GDM1 (cell line): ENCODE results near the gene BIRC2.
"Not testable (repeated sequence)": the region's sequence is repeated elsewhere in the genome, so short reads cannot be mapped to it uniquely, and the experiment has no call there.

Experiments
- DNase-seq: peaks from one replicate; lab custom pipeline; 2025; lab: John Stamatoyannopoulos, UW

Gene BIRC2

DNA sequence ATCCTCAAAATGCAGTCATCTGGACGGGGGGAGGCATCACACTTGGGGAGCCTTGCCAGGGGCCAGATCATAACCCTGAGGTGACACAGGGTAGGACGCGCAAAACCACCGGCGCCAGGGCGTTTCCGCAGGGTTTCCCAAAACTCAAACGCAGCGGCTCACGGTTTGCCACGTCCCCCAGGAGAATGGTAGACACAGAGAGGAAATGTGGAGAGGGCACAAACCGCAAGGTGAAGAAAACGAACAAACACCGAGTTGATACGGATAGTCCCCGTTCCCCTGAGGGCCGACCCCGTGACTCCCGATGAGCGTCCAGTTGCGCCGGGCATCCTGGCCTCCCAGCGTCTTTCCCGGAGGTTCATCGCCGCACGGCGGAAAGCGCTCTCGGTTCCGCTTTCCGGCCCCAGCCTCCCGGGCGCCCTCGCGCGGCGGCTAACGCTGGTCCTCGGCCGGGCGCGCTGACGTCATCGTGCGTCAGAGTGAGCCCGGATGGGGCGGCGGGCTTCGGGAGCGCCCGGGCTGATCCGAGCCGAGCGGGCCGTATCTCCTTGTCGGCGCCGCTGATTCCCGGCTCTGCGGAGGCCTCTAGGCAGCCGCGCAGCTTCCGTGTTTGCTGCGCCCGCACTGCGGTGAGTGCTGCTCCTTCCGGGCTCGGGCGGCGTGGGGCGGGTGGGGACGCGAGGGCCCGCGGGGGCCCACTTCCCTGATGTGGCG, at the start of gene BIRC2:
Gene BIRC2, plus strand, starts transcription at position 467 of the 714 bp plus-strand sequence. CDS start 2,641 bp downstream, outside the sequence.
- peak; percentile 95 for DNase-seq

DNA sequence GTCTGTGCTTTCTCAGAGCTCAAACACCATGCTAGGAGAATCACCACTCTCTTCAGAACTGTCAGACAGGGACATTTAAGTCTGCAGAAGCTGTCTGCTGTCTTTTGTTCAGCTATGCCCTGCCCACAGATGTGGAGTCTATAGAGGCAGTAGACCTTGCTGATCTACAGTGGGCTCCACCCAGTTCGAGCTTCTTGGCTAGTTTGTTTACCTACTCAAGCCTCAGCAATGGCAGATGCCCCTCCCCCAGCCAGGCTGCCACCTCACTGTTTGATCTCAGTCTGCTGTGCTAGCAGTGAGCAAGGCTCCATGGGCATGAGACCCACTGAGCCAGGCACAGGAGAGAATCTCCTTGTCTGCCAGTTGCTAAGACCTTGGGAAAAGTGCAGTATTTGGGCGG, 46.2 kb upstream of the BIRC2 start:
- DNase-seq = not testable (repeated sequence)

GRCh38 chr11:102302241-102302640, 44.8 kb upstream of the BIRC2 start:
- no peak for DNase-seq

- DNase-seq = no peak
Observed at GRCh38 chr11:102304686-102305085, 42.3 kb upstream of the BIRC2 start.

- DNase-seq = no peak
Observed at GRCh38 chr11:102305352-102306047, 41.5 kb upstream of the BIRC2 start.

GRCh38 chr11:102306048-102306597, 40.9 kb upstream of the BIRC2 start:
- DNase-seq = no peak

DNA sequence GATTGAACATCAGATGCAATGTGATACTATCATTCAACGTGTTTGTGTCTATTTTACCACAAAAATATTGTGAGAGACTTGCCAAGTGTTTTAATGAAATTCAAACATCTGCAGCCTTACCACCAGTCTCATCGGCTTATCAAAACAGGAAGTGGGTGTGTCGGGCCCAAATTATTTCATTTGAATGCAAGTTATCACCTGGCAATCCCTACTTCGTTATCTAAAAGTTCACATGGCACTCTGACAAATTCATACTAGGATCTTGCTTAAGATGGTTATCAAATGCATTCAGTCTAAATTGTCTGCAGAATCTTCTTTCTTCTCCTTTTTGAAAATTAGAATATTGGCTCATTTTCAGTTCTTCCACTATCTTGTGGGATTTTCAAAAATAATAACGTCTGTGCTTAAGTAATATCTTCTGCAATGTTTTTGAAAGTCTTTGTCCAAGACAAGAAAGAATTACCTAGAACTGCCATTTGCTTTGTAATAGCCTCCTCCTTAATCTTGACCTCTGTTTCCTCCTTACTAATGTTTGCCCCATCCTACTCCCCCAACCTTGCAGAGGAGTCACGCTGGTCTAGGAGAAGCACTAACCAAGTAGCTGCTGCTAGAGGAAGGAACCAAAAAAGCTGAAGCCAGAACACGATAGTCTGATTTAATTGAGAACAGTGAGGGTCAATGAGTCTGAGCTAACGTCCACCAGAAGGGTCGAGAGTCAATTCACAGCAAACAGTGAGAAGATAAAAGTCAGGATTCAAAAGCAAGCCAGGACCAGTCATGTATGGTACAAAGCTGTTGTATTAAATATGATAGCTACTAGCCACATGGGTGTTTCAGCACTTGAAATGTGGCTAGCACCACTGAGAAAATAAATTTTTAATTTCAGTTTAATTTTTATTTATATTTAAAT, 39.9 kb upstream of the BIRC2 start:
- DNase-seq = no peak

DNA sequence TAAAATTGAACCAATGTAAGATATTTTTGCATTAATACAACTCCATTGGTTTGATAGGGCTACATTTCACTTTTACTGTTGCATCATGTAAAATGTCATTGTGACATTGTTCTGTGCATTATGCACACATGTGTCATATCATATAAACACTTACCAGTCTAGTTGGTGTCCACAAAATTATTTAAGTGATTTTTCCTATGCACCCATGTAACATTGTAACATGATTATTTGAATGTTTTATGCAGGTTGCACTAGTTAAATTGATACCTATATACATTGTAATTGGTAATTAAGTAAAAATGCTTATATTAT, 39.3 kb upstream of the BIRC2 start:
- no peak for DNase-seq

DNA sequence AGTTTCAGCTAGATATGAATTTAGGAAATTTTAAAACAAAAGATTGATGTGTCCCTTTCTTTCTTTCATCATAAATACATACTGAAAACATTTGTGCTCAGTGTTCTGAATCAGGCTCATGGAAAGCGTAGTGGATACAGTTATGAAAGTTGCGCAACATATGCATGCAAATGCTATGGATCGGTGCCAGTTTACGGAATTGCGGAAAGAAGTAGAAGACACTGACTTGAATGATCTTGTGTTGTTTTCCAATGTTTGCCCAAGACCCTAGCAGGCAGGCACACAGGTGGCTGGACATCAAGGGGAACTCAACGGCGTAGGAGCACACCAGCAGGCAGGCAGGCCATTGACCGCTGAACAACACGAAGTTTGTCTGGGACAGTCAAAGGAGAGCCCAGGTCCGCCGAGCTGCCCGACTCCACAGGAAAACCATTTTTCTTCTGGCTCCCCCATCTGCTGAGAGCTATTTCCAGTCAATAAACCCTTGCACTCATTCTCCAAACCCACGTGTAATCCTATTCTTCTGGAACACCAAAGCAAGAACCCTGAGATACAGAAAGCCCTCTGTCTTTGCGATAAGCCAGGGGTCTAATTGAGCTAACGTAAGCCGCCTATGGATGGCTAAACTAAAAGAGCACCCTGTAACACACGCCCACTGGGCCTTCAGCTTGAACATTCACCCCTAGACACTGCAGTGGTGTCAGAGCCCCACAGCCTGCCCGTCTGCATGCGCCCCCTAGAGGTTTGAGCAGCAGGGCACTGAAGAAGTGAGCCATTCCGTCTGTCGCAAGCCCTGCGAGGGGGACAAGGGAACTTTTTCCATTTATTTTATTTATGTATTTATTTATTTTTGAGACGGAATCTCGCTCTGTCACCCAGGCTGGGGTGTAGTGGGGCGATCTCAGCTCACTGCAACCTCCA, 37.1 kb upstream of the BIRC2 start:
- DNase-seq = no peak

DNA sequence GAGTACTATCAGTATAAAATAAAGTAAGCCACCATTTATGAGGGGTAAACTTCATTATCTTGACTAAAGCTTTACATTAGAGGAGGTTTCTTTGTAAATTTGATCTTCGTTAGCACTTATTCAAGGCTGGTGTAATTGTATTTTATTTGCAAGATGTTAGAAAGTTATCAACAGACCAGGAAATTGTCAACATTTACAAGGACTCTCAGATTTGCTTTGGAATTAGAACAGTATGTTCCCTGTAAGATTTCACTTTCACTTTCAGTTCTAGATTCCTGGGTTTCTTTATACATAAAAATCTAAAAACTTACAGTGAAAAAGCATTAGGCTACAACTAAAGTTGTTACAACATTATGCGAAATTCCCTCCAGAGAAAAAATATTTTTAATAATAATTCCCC, 34.3 kb upstream of the BIRC2 start:
- DNase-seq = no peak

DNA sequence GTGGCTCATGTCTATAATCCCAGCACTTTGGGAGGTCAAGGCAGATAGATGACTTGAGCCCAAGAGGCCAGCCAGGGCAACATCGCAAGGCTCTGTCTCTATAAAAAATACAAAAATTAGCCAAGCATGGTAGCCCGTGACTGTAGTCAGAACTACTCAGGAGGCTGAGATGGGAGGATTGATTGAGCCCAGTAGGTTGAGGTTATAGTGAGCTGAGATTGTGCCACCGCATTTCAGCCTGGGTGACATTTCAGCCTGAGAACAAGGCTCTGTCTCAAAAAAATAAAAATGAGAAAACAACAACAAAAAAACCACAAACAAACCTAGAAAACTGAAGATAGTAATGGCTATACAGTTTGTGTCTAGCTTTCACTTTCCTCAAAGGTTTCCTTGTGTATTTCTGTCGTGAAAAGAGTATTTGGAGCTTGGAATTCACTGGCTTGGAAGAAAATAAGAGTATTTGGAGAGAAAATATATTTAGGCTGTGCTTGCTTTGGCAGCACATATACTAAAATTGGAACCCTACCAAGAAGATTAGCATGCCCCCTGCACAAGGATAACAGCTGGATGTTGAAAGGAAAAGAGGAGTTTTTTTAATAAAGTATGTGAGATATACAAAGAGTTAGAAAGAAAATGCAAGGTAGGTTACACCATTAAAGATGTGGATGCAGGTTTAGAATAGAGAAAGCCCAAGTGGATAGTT, 33.6 kb upstream of the BIRC2 start:
- no peak for DNase-seq

DNA sequence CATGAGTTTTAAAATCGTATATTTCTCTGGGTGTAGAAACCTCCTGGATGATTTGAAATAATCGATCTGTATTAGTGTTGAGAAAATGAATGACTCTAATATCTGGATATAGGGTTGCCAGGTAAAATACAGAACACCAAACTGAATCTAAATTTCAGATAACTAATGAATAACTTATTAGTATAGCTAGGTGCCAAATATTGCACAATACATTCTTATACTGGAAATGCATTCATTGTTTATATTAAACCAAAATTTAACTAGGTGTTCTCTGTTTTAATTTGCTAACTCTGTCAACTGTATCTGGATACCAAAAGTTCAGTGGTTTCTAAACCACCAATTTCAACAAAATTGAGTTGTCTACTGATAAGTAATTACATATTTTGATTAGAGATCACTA, 32.2 kb upstream of the BIRC2 start:
- DNase-seq = no peak

DNA sequence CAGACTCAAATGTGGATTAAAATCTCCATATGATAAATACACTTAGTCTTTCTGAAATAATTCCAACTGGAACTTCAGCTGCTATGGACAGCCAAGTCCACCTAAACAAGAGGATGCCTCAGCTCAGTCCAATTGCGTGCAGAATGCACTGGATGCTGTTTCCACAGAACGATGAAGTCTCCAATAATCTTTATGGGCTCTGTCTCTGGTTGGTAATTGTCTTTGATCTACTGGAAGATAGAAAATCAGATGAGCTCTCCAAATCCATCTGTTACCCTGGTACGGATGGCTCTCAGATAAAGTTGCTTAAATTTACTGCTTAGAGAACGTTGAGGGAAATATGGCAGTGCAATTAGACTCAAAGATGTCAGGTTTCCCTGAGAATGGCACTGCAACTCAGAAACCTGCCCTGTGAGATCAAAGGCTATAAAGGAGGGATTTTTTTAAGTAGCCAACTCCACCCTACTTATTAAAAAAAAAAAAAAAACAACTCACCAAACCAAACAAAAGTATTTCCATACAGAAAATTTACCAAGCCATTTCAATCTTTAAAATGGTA, 30.6 kb upstream of the BIRC2 start:
- no peak for DNase-seq

DNA sequence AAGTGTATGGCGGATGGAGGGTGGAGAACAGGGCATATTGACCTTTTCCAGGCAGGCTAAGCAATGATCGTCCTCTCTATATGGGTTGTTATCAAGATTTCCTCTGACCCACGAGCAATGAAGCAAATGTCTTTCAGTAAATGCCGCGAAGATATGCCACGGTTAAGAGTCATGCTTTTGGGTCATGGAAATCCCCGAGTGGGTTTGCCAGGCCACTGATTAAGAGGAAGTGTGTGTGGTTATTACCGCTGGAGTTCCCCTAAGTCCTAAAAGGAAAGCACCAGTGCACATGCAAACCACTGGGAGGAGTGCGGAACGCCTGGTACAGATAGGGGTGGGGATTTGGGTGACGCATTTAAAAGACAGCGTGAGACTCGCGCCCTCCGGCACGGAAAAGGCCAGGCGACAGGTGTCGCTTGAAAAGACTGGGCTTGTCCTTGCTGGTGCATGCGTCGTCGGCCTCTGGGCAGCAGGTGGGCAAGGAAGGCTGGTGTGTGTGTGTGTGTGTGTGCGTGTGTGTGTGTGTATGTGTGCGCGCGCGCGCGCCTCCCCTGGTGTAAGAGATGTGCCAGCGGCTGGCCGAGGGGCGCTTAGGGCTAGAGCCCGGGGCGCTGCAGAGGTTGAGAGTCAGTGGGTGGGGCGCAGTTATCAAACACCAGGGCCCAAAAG, 29.8 kb upstream of the BIRC2 start, which contains the start of gene BIRC3:
Gene BIRC3, plus strand, starts transcription at position 386 of the 669 bp plus-strand sequence. CDS start 7,026 bp downstream, outside the sequence.
- peak; percentile 67 for DNase-seq

DNA sequence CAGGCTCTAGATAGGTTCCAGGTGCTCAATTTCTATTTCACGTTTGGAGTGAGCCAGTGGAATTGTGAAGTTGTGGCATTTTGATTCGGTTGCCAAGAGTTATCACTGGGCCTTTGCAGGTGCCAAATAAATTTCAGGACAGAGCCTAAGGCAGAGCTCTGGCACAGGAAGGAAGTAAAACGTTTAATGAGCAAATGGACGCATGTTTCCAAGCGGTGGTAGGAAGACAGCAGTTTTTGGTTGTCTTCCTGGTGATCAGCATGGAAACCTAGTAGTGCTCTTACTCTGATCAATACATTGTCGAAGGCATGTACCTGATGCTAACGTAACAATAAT, 29.3 kb upstream of the BIRC2 start:
- DNase-seq = no peak

- DNase-seq = no peak
Observed at GRCh38 chr11:102318469-102318868, 28.5 kb upstream of the BIRC2 start.

GRCh38 chr11:102319544-102319943, 27.5 kb upstream of the BIRC2 start:
- no peak for DNase-seq

- no peak for DNase-seq
Observed at GRCh38 chr11:102320188-102320587, 26.8 kb upstream of the BIRC2 start.

GRCh38 chr11:102320679-102321078, 26.3 kb upstream of the BIRC2 start:
- no peak for DNase-seq

- no peak for DNase-seq
Observed at GRCh38 chr11:102322560-102322959, 24.5 kb upstream of the BIRC2 start.
